Hematopoietic multipotent progenitor cell treated with erythropoietin and hydrocortisone succinate and interleukin-3 and kit ligand, for 8 days (in vitro differentiated cells): ENCODE measurements around the gene HCLS1.
"Not testable (repeated sequence)": the region's sequence is repeated elsewhere in the genome, so short reads cannot be mapped to it uniquely, and the experiment has no call there.

Experiments
- DNase-seq: peaks from one replicate; pipeline ENCODE4 v3.0.0-alpha.2; 2015

The HCLS1 gene

GRCh38 chr3:121594850-121595249 is 65.9 kb downstream of the HCLS1 start:
- no peak for DNase-seq

DNA sequence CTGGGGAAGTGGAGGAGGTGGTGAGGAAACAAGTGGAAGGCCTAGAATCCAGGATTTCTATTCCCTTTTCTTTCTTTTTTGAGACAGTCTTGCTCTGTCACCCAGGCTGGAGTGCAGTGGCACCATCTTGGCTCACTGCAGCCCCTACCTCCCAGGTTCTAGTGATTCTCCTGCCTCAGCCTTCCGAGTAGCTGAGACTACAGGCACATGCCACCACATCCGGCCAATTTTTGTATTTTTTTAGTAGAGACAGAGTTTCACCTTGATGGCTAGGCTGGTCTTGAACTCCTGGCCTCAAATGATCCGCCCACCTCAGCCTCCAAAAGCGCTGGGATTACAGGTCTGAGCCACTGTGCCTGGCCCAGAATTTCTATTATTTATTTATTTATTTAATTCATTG is 66.9 kb downstream of the HCLS1 start:
- not testable (repeated sequence) for DNase-seq

GRCh38 chr3:121592856-121593702 is 67.6 kb downstream of the HCLS1 start, which contains the start of gene FBXO40:
Gene FBXO40, plus strand, starts transcription at chr3:121593379. Its CDS starts 27,197 bp downstream, at chr3:121620576.
- no peak for DNase-seq

GRCh38 chr3:121584418-121584817 is 76.3 kb downstream of the HCLS1 start:
- no peak for DNase-seq

DNA sequence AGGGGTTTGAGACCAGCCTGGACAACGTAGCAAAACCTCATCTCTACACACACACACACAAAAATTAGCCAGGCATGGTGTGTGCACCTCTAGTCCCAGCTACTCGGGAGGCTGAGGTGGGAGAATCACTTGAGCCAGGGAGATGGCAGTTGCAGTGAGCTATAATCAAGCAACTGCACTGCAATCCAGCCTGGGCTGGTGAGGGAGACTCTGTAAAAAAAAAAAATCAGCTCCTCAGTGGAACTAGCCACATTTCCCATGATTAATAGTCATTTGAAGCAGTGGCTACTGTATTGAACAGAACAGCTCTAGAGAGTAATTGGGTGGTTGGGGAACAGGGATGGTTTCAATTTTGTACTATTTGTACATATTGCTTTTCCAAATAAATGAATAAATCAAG is 79.0 kb downstream of the HCLS1 start:
- no peak for DNase-seq
